OCI-LY1 (cell line): ENCODE measurements around the gene KIF14.

Experiments used
- H2AFZ ChIP-seq: fragments of 200-600 bp; sonication (generic), shearing (Covaris generic); 2 replicates; pipeline ENCODE4 v1.6.0; 2014; ENCODE audit warnings: antibody characterized with exemption, mild to moderate bottlenecking, low read length
- H3F3A ChIP-seq: fragments of 200-600 bp; sonication (generic), shearing (Covaris generic); 2 replicates; pipeline ENCODE4 v1.6.0; 2014; ENCODE audit warnings: mild to moderate bottlenecking, antibody characterized with exemption, low read length, moderate library complexity; ENCODE audit not compliant: insufficient read depth
- H3K27ac ChIP-seq: fragments of 200-600 bp; sonication (generic); 2 replicates; pipeline ENCODE4 v1.5.1; 2014; ENCODE audit warnings: low read length, mixed run types, mild to moderate bottlenecking, low read depth; ENCODE audit not compliant: poor library complexity, severe bottlenecking
- H3K27me3 ChIP-seq: fragments of 200-600 bp; sonication (generic); 2 replicates; pipeline ENCODE4 v1.6.0; 2014; ENCODE audit warnings: antibody characterized with exemption, mild to moderate bottlenecking, low read length, moderate library complexity; ENCODE audit not compliant: insufficient read depth
- H3K36me3 ChIP-seq: fragments of 200-600 bp; sonication (generic); 2 replicates; pipeline ENCODE4 v1.6.1; 2014; ENCODE audit warnings: mild to moderate bottlenecking, antibody characterized with exemption, low read length, moderate library complexity, mixed read lengths; ENCODE audit not compliant: insufficient read depth
- H3K4me1 ChIP-seq: fragments of 200-600 bp; sonication (generic); 2 replicates; pipeline ENCODE4 v1.5.1; 2014; ENCODE audit warnings: mild to moderate bottlenecking, low read length, moderate library complexity; ENCODE audit not compliant: insufficient read depth, severe bottlenecking
- H3K4me2 ChIP-seq: fragments of 200-600 bp; sonication (generic), shearing (Covaris generic); 2 replicates; pipeline ENCODE4 v1.6.1; 2014; ENCODE audit warnings: low read length
- H3K4me3 ChIP-seq: fragments of 200-600 bp; sonication (generic); 2 replicates; pipeline ENCODE4 v1.5.1; 2014; ENCODE audit warnings: low read length, low read depth, mild to moderate bottlenecking, mixed read lengths; ENCODE audit not compliant: poor library complexity, severe bottlenecking
- H3K79me2 ChIP-seq: fragments of 200-600 bp; shearing (Covaris generic); 2 replicates; pipeline ENCODE4 v1.6.1; 2016; ENCODE audit warnings: mixed run types, low read length, mixed read lengths; ENCODE audit not compliant: insufficient read depth
- H3K9ac ChIP-seq: fragments of 200-600 bp; sonication (generic), shearing (Covaris generic); 2 replicates; pipeline ENCODE4 v1.6.1; 2014; ENCODE audit warnings: mild to moderate bottlenecking, low read length, mixed read lengths
- H3K9me2 ChIP-seq: fragments of 200-600 bp; sonication (generic), shearing (Covaris generic); 2 replicates; pipeline ENCODE4 v1.6.1; 2014; ENCODE audit warnings: low read depth, mild to moderate bottlenecking, low read length, mixed read lengths
- H3K9me3 ChIP-seq: fragments of 200-600 bp; shearing (Covaris generic); 2 replicates; pipeline ENCODE4 v1.6.1; 2014; ENCODE audit warnings: low read length, mixed read lengths
- H4K20me1 ChIP-seq: fragments of 200-600 bp; sonication (generic), shearing (Covaris generic); 2 replicates; pipeline ENCODE4 v1.6.0; 2016; ENCODE audit warnings: mild to moderate bottlenecking, low read length; ENCODE audit not compliant: insufficient read depth
- CTCF ChIP-seq: fragments of 200-600 bp; sonication (generic), shearing (Covaris generic); IDR thresholded peaks from 2 replicates; pipeline ENCODE4 v1.5.1; 2017; ENCODE audit warnings: mild to moderate bottlenecking, antibody characterized with exemption, low read length, moderate library complexity, mixed read lengths
- EZH2 ChIP-seq: fragments of 200-600 bp; sonication (generic), shearing (Covaris generic); IDR thresholded peaks from 2 replicates; pipeline ENCODE4 v1.8.0; 2017; ENCODE audit warnings: borderline replicate concordance, mixed run types, mild to moderate bottlenecking, antibody characterized with exemption, low read length, moderate library complexity, mixed read lengths

The KIF14 gene

GRCh38 chr1:200644021-200644420, 23.5 kb upstream of the KIF14 start:
- Histone ChIP-seq H2AFZ (no peak overlapping the region), H3K27ac (no peak overlapping the region), H3K9ac (no peak overlapping the region), H3K4me3 (no peak overlapping the region), H3K79me2 (no peaks in the 10 kb centered on the region), H3K4me2 (no peak overlapping the region), H3K36me3 (peaks cover 37% of the 10 kb centered on the region), H3K4me1 (no peaks in the 10 kb centered on the region), H3K9me3 (no peaks in the 10 kb centered on the region), H4K20me1 (no peaks in the 10 kb centered on the region), H3K27me3 (no peaks in the 10 kb centered on the region), H3F3A (no peaks in the 10 kb centered on the region), H3K9me2 (no peaks in the 10 kb centered on the region)
- no peak for TF ChIP-seq CTCF
- TF ChIP-seq EZH2: no peak

GRCh38 chr1:200642481-200642880, 21.9 kb upstream of the KIF14 start:
- Histone ChIP-seq H4K20me1 (no peaks in the 10 kb centered on the region), H3K9me3 (no peaks in the 10 kb centered on the region), H3K4me3 (no peak overlapping the region), H3K9me2 (no peaks in the 10 kb centered on the region), H3K9ac (no peak overlapping the region), H3K27me3 (no peaks in the 10 kb centered on the region), H3K36me3 (peaks cover 24% of the 10 kb centered on the region), H3K4me1 (no peaks in the 10 kb centered on the region), H3K4me2 (no peak overlapping the region), H3K27ac (no peak overlapping the region), H3K79me2 (no peaks in the 10 kb centered on the region), H2AFZ (no peak overlapping the region), H3F3A (no peaks in the 10 kb centered on the region)
- TF ChIP-seq EZH2 (no peak), CTCF (no peak)

- TF ChIP-seq CTCF (no peak), EZH2 (no peak)
Observed at GRCh38 chr1:200640963-200641401, 20.4 kb upstream of the KIF14 start.

More at GRCh38 chr1:200640963-200641401, 20.4 kb upstream of the KIF14 start:
- no peak overlapping the region for H3K4me3 ChIP-seq
- H3K9me2 ChIP-seq: no peaks in the 10 kb centered on the region
- H3K4me1 ChIP-seq: no peaks in the 10 kb centered on the region
- no peak overlapping the region for H3K4me2 ChIP-seq
- H3K9me3 ChIP-seq: no peaks in the 10 kb centered on the region
- H3K27me3 ChIP-seq: no peaks in the 10 kb centered on the region
- no peak overlapping the region for H2AFZ ChIP-seq
- H3K36me3 ChIP-seq: peaks cover 12% of the 10 kb centered on the region
- H3F3A ChIP-seq: no peaks in the 10 kb centered on the region
- no peaks in the 10 kb centered on the region for H3K79me2 ChIP-seq
- H3K9ac ChIP-seq: no peak overlapping the region
- H3K27ac ChIP-seq: no peak overlapping the region
- H4K20me1 ChIP-seq: no peaks in the 10 kb centered on the region
